DMS153 (cell line): ENCODE measurements around the gene COL11A2.

Experiments
- DNase-seq: peaks from one replicate; lab custom pipeline; 2025; lab: John Stamatoyannopoulos, UW

COL11A2 gene

GRCh38 chr6:33116841-33117711 is 75.2 kb downstream of the COL11A2 start:
- no peak for DNase-seq

GRCh38 chr6:33116417-33116816 is 75.8 kb downstream of the COL11A2 start:
- DNase-seq = no peak

GRCh38 chr6:33114406-33114805 is 77.9 kb downstream of the COL11A2 start:
- no peak for DNase-seq

GRCh38 chr6:33113755-33114154 is 78.5 kb downstream of the COL11A2 start:
- no peak for DNase-seq
